PC-9 (cell line): ENCODE data around the gene GPRIN3.

Experiments
- EZH2 ChIP-seq: fragments of 200-600 bp; sonication (generic); IDR thresholded peaks from 2 replicates; pipeline ENCODE4 v1.8.0; 2017; ENCODE audit warnings: antibody characterized with exemption, low read depth
- TF ChIP-seq, protein P1 (sequence below): fragments of 200-600 bp; sonication (generic); conservative IDR thresholded peaks from 2 replicates; pipeline ENCODE4 v1.6.1; 2017; ENCODE audit warnings: mixed run types, antibody characterized with exemption, mild to moderate bottlenecking, moderate library complexity

DNA sequence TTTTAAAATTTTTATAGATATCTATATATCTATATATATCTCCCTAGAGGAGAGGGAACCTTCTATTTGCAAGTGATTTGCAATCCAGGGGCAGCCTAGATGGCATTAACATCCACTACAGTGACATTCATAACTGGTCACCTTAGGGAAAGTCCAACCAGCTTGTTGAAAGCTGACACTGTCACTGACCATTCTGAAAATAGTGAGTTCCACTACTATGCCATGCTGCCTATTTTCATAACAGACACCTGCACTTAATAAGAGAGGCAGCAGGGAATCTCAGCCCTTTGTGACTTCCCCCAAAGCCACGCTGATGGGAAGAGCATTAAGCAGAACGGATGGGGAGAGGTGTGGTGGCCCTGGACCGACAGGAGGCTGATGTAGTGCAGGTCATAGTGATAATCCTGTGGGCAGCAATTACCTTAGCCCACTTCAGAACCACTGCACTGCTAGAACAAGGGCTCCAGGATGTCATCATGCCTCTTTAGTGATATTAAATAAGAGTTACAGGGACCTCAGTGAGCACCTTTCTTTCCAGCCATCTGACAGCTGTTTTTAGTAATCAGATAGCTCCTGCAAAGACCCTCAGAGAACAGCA, 51.3 kb downstream of the GPRIN3 start:
- TF ChIP-seq, protein P1, sequence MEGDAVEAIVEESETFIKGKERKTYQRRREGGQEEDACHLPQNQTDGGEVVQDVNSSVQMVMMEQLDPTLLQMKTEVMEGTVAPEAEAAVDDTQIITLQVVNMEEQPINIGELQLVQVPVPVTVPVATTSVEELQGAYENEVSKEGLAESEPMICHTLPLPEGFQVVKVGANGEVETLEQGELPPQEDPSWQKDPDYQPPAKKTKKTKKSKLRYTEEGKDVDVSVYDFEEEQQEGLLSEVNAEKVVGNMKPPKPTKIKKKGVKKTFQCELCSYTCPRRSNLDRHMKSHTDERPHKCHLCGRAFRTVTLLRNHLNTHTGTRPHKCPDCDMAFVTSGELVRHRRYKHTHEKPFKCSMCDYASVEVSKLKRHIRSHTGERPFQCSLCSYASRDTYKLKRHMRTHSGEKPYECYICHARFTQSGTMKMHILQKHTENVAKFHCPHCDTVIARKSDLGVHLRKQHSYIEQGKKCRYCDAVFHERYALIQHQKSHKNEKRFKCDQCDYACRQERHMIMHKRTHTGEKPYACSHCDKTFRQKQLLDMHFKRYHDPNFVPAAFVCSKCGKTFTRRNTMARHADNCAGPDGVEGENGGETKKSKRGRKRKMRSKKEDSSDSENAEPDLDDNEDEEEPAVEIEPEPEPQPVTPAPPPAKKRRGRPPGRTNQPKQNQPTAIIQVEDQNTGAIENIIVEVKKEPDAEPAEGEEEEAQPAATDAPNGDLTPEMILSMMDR = no peak
- TF ChIP-seq EZH2 = no peak
